DND-41 (cell line): ENCODE data around the gene TEX47.

Experiments used
- ATAC-seq: fragments of 200-7000 bp; cut with Tn5 transposase; 3 replicates; pipeline ENCODE4 v1.9.1; 2021; ENCODE audit warnings: low read depth; ENCODE audit not compliant: insufficient read depth
- DNase-seq: peaks from one replicate; pipeline ENCODE4 v3.0.0-alpha.2; 2020
- H2AFZ ChIP-seq: 2 replicates; pipeline ENCODE4 v1.6.0; 2012; ENCODE audit warnings: low read depth, low read length
- H3K27ac ChIP-seq: 2 replicates; pipeline ENCODE4 v1.5.1; 2012; ENCODE audit warnings: low read length, inconsistent platforms
- H3K27me3 ChIP-seq: fragments of 200-600 bp; sonication (generic); 2 replicates; pipeline ENCODE4 v1.6.0; 2012; ENCODE audit warnings: low read length, mild to moderate bottlenecking, inconsistent platforms; ENCODE audit not compliant: insufficient read depth, poor library complexity
- H3K36me3 ChIP-seq: 2 replicates; pipeline ENCODE4 v1.5.1; 2012; ENCODE audit warnings: low read length, inconsistent platforms; ENCODE audit not compliant: insufficient read depth
- H3K4me1 ChIP-seq: 2 replicates; pipeline ENCODE4 v1.5.1; 2012; ENCODE audit warnings: mild to moderate bottlenecking, low read length; ENCODE audit not compliant: insufficient read depth
- H3K4me2 ChIP-seq: 2 replicates; pipeline ENCODE4 v1.6.0; 2012; ENCODE audit warnings: mild to moderate bottlenecking, moderate library complexity, low read length, inconsistent platforms; ENCODE audit not compliant: insufficient read depth
- H3K4me3 ChIP-seq, 2 experiments: fragments of 200-600 bp in 1 of 2; shearing (Covaris generic) in 1 of 2; 2 replicates each; pipeline ENCODE4 v1.5.1; 2012 to 2016; ENCODE audit warnings: inconsistent platforms in 2 of 2, low read length in 2 of 2, mild to moderate bottlenecking in 2 of 2, low read depth in 1 of 2, moderate library complexity in 1 of 2
- H3K79me2 ChIP-seq: 2 replicates; pipeline ENCODE4 v1.6.0; 2012; ENCODE audit warnings: low read length, inconsistent platforms; ENCODE audit not compliant: insufficient read depth
- H3K9ac ChIP-seq: 2 replicates; pipeline ENCODE4 v1.6.0; 2012; ENCODE audit warnings: low read depth, mild to moderate bottlenecking, inconsistent platforms, low read length, moderate library complexity
- H3K9me3 ChIP-seq: 2 replicates; pipeline ENCODE4 v1.5.1; 2012; ENCODE audit warnings: low read length, moderate library complexity, mild to moderate bottlenecking, inconsistent platforms; ENCODE audit not compliant: insufficient read depth, severe bottlenecking
- H4K20me1 ChIP-seq: 2 replicates; pipeline ENCODE4 v1.6.0; 2012; ENCODE audit warnings: low read length; ENCODE audit not compliant: insufficient read depth
- CTCF ChIP-seq: IDR thresholded peaks from 2 replicates; pipeline ENCODE4 v1.5.1; 2012; ENCODE audit warnings: borderline replicate concordance, low read length, moderate library complexity, mild to moderate bottlenecking; ENCODE audit not compliant: poor library complexity, severe bottlenecking; ENCODE audit errors: extremely low read depth
- EZH2 ChIP-seq: IDR thresholded peaks from 3 replicates; pipeline ENCODE4 v1.6.1; 2012; ENCODE audit warnings: borderline replicate concordance, low read depth, mild to moderate bottlenecking, moderate library complexity, low read length, inconsistent platforms; ENCODE audit not compliant: severe bottlenecking

The TEX47 gene

DNA sequence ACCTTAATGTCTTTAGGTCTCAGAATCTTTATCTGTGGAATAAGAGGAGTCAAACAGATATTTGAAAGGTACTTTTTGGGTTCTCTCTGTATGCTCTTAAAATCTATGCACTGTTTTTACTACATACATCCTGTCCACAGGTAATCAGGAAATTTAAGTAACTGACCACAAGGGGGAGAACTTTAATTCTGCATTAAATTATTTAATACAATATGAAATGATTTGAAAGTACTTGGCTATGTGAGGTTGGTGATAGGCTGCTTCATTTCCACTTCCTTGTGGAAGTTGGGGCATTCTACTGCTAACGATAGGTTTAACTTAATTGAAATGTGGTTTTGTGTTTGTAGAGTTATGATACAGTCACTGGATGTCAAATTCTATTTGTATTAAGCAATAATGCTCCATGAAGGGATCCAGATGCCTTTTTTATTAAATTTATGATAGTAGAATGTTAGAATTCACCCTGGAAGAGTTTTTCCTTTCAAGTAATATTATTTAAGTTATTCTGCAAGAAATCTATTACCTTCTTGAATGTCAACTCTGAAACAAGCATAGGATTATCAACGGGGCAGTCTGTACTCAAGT, 6.0 kb downstream of the TEX47 start:
- H3K27me3 ChIP-seq: no peaks in the 10 kb centered on the region
- TF ChIP-seq EZH2 (no peak), CTCF (peak; percentile 59)
- no peak overlapping the region for H2AFZ ChIP-seq
- no peak overlapping the region for H3K9ac ChIP-seq
- no peak for ATAC-seq
- H3K4me2 ChIP-seq: no peak overlapping the region
- H3K4me1 ChIP-seq: no peaks in the 10 kb centered on the region
- H4K20me1 ChIP-seq: no peaks in the 10 kb centered on the region
- no peaks in the 10 kb centered on the region for H3K36me3 ChIP-seq
- DNase-seq: no peak
- H3K9me3 ChIP-seq: no peaks in the 10 kb centered on the region
- no peak overlapping the region for H3K27ac ChIP-seq
- H3K79me2 ChIP-seq: no peaks in the 10 kb centered on the region
- no peak overlapping the region for H3K4me3 ChIP-seq

DNA sequence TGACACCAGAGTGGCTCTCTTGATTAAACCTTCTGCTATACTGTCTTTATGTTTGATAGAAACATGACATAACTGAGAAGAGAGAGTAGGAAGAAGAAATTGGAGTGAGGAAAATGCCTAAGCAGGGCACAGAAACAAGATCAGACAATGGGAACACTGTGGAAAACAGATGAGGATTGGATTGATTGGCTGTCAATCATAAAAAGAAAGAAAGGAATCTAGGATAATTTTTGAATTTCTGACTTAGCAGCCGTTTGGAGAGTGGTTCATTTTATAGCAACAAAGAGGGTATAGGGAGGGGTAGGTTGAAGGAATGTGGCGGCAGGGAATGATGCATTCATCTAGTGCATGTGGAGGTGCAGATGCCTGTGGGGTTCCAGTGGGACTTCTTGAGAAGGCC, 7.8 kb downstream of the TEX47 start:
- Histone ChIP-seq H3K79me2 (no peaks in the 10 kb centered on the region), H4K20me1 (no peaks in the 10 kb centered on the region), H3K27me3 (no peaks in the 10 kb centered on the region), H3K9me3 (no peaks in the 10 kb centered on the region), H3K36me3 (no peaks in the 10 kb centered on the region), H3K27ac (no peak overlapping the region), H2AFZ (no peak overlapping the region), H3K9ac (no peak overlapping the region), H3K4me2 (no peak overlapping the region), H3K4me3 (no peak overlapping the region), H3K4me1 (no peaks in the 10 kb centered on the region)
- ATAC-seq: no peak
- no peak for DNase-seq
- TF ChIP-seq EZH2 (no peak), CTCF (no peak)

- Histone ChIP-seq H3K4me3 (no peak overlapping the region), H3K27ac (no peak overlapping the region), H3K79me2 (no peaks in the 10 kb centered on the region), H3K4me1 (no peaks in the 10 kb centered on the region), H4K20me1 (no peaks in the 10 kb centered on the region), H2AFZ (no peak overlapping the region), H3K4me2 (no peak overlapping the region), H3K9ac (no peak overlapping the region), H3K36me3 (no peaks in the 10 kb centered on the region), H3K27me3 (no peaks in the 10 kb centered on the region), H3K9me3 (no peaks in the 10 kb centered on the region)
- ATAC-seq (no peak), DNase-seq (no peak)
- TF ChIP-seq CTCF: no peak
- TF ChIP-seq EZH2: no peak
Measured at GRCh38 chr7:88775838-88776237, 19.7 kb downstream of the TEX47 start.
